GM12874 (cell line): ENCODE data around the gene CCDC136.

Source experiments
- CTCF ChIP-seq: IDR thresholded peaks from 2 replicates; pipeline ENCODE4 v1.5.1; 2011; ENCODE audit warnings: low read depth, mild to moderate bottlenecking, control low read depth, low read length, moderate library complexity; ENCODE audit not compliant: insufficient read depth

CCDC136 gene

GRCh38 chr7:128791121-128791971 is at the start of gene CCDC136:
TSS of gene CCDC136 (plus strand) at chr7:128791968. CDS start at chr7:128792412, 444 bp downstream.
- TF ChIP-seq CTCF, result no peak

DNA sequence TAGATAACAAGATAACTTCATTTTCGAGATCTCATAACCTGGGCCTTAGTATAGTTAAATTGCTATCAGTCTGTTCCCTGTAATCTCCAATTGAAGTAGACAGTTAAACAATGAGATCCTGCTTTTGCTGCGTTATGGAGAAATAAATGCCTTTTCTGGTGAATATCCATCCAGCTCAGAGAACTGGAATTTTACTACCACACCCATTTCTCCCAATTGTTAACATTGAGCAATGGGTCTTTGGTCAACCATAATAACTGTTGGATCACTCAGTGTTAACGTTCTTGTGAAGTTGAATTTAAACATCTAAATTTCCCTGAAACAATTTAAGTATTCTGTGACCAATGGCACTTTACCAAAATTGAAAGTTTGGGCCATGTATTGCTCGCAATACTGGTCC is 49.6 kb upstream of the CCDC136 start:
- no peak for TF ChIP-seq CTCF

DNA sequence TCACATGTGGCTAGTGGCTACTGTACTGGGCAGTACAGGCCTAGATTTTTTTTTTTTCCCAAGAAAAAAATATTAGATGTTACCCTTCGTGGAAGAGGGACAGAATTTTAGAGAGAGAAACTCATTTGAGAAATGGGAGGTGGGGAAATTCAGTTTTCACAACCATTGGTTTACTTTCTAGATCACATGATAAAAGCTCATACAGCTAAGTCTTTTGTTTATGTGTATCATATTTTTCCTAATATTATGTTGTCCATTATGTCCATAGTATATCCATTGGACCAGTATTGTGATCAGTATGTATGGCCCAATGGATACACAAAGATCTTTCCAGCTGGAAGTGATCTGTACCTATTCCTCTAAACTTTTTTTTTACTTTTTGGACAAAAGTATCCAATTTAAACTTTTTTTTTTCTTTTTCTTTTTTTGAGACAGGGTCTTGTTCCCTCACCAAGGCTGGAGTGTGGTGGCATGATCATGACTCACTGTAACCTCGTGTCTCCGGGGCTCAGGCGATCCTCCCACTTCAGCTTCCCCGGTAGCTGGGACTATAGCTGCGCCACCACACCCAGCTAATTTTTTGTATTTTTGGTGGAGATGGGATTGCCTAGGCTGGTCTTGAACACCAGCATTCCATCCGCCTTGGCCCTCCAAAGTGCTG is 48.5 kb upstream of the CCDC136 start:
- no peak for TF ChIP-seq CTCF

DNA sequence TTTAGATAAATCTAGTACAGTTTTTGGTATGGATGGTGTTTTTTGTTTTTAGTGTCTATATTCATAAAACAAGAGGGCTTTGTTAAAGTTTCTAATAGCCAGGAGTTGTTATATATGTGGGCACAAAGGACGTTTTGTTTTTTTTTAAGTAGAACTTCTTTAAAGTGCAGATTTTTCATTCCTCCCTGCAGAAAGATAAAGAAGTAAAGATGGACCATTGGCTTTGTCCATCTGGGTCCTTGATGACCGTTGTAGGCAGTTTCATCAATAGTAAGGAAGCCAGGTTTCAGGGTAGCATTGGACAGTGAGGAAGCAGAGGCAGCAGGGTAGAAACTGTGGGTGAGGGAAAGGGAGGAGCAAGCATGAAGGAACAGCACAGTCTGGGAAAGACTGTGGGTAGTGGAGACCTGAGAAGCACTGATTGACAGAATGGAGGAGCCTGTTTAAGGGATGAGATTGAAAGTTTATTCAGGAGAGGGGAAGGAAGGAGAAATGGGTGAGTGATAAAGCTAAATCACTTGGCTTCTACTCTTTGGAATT is 47.3 kb upstream of the CCDC136 start:
- TF ChIP-seq CTCF, result no peak

- TF ChIP-seq CTCF, result no peak
Observed at GRCh38 chr7:128745706-128746105, 46.1 kb upstream of the CCDC136 start.

DNA sequence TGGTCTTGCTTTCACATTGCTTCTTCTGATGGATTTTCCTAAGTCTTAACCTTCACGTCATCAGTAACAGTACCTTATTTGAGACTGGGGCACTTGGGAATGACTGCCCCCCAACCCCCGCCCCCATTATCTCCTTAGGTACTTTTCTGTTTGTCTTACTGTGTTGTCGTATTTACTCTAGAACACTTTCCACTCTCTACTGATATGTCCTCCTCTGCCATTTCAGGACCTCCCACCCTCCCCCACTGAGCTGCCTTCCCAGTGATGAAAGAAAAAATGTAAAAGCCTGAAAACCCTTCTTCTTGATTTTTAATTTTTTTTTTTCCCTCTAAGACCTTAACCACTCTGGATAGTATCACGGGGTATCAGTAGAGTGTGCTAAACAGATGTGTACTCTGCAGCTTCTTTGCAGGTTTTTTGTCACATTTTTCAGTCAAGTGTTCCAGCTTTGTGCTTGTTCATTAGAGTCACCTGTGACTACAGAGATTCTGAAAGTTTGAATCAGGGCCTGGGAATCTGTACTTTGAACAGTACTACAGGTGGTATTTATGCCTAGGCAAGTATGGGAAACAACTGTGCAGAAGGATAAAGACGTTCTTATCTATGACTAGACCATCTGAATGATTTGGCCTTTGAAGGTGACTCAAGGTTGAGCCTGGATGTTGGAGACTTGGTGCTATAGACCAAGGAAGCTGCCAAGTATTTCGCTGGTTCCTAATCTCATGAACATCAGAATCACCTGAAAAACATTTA is 44.3 kb upstream of the CCDC136 start:
- no peak for TF ChIP-seq CTCF

DNA sequence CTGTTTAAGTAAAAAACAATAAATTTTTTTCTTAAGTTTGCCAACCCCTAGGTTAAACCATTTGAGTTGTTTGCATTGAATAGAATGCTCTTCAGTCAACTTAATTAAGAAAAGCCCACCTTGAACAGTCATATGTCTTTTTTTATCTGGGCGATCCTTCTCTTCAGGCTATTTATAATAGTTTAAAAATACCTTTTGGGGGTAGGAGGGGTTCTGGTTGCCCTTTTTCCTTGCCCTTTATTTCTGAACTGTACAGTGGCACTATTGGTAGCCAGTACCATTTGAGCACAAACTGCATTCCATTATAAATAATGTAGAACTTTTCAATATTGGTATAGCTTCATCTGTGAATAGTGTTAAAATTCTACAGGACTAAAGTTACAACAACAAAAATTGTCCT is 39.5 kb upstream of the CCDC136 start:
- TF ChIP-seq CTCF, result no peak
